Activated CD4-positive, alpha-beta T cell treated with anti-CD3 and anti-CD28 coated beads for 48 hours (primary cell): ENCODE data around the gene FPR1.
"Not testable (repeated sequence)": the region's sequence is repeated elsewhere in the genome, so short reads cannot be mapped to it uniquely, and the experiment has no call there.

ENCODE experiments used
- DNase-seq: peaks from one replicate; pipeline ENCODE4 v3.0.0-alpha.2; 2020

FPR1 gene

DNA sequence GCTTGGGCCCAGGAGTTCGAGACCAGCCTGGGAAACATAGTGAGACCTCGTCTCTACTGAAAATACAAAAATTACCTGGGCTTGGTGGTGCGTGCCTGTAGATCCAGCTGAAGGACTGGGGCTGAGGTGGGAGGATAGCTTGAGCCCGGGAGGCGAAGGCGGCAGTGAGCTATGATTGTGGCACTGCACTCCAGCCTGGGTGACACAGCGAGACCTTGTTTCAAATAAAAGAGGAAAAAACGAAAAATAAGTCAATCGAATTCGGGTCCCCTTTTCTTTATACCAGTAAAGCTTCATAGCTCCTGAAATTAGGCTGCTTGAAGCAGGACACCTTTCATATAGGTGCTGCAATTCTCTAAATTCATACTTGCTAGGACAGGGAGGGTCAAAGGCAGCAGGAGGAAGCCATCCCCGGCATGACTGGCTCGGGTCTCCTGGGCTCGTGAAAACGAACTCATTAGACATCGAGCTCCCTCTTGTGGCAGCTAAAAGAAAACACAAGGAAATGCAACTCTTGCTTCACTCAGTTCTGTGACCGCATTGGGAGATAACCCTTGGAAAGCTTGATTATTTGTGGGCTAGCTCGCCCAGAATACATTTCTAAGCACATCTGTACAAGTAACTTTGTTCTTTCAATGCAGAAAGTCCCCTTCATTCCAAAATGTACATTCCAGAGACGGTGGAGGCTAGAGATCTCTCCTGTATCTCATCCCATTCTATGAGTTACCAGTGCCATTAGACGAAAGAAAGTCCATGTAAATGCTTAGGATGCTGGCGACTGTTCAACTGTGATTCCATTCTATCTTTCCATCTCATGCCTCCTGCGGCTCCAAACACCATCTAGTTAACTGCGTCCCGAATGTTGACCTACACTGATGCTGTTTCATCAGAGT, 26.1 kb upstream of the FPR1 start:
- peak; percentile 55 for DNase-seq

DNA sequence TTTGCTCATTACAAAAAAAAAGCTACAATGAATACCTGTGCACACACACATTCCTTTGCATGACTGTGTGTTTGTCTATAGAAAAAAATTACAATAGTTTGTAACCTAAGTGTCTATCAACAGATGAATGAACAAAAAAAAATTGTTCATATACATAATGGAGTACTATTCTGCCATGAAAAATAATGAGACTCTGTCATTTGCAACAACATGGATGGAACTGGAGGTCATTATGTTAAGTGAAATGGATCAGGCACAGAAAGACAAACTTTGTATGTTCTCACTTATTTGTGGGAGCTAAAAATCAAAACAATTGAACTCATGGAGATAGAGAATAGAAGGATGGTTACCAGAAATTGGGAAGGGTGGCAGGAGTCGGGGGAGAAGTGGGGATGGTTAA, 24.9 kb upstream of the FPR1 start:
- not testable (repeated sequence) for DNase-seq

DNA sequence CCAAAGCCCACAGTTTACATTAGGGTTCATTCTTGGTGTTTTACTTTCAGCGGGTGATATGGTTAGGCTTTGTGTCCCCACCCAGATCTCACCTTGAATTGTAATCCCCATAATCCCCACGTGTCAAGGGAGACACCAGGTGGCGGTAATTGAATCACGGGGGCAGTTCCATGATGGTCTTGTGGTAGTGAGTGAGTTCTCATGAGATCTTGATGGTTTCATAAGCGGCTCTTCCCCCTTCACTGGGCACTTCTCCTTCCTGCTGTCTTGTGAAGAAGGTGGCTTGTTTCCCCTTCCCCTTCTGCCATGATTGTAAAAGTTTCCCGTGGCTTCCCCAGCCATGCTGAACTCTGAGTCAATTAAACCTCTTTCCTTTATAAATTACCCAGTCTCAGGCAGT, 21.3 kb upstream of the FPR1 start:
- no peak for DNase-seq

DNA sequence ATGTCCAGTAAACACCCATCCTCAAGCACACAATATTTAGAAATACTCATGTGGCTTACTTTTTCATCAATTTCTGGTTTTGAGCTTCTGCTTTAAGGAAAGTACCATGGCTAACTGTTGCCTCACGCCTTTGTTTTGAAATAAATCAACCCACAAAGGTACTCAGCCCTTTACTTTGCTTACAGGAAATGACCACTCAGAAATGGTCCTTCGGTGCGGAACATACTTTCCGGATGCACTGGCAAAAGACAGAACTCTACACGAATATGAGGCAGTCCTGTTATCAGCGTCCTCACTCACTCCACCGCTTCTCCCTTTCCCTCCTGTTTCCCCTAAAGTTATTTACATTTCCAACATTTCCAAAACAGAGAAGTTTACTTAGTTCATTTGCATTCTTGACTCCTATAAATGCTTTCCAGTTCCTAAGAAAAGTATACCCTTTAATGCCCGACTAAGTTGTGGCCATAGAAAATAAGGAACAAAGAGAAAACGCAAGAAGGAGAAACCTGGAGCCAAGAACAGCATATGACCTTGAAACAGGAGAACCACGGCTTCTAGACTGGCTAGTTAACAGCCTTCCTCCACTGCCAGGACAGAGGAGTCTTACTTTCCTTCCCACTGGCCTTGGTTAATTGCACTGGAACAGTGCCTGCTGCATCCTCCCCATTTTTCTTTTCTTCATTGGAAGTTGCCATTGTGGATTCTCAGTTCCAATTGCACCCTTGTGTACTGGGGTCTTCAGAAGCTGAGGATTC, 19.9 kb upstream of the FPR1 start:
- DNase-seq = no peak

DNA sequence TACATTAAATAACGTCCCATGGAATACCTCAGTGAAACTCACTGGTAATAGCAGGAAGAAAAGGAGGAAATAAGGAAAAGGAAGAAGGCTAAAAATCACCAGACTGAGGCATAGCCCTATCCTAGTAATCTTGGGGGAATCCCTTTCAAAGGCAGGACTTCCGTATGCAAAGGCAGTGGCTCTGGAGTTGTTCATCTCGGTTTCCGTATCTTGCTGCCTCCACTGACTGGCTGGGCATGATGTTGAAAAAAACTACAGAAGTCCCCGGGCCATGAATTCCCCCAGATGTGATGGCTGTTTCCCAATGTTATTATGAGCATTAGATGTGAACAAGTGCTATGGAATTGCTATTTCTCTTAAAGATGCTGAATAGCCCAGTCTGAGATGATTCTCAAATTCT, 14.8 kb upstream of the FPR1 start:
- no peak for DNase-seq

DNA sequence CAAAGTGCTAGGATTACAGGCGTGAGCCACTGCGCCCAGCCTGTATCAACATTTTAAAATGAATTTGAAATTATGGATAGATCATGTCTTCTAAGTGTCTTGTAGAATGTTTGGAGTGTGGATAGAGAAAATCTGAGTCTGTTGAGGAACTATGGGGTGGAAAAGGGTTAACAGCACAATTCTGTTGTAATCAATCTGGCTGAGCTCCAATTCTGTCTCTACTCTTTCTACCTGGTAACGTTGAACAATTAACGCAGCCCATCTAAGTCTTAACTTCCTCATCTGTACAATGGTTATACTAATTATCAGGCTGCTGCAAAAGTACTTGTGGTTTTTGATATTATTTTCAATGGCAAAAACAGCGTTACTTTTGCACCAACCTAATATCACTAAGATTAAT, 13.4 kb upstream of the FPR1 start:
- DNase-seq = no peak

DNA sequence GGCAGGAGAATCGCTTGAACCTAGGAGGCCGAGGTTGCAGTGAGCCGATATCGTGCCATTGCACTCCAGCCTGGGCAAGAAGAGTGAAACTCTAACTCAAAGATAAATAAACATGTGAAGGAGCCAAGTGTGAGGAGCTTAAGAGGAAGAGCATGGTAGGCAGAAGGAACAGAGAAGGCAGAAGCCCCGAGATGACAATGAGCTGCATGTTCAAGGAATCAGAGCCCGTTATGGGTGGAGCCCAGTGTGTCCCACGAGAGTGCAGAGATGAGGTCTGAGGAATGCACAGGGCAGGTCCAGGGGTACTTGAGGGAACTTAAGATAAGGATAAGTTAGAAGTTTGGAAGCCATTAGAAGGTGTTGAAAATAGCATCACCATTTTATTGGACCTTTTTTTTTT, 10.0 kb upstream of the FPR1 start:
- no peak for DNase-seq

DNA sequence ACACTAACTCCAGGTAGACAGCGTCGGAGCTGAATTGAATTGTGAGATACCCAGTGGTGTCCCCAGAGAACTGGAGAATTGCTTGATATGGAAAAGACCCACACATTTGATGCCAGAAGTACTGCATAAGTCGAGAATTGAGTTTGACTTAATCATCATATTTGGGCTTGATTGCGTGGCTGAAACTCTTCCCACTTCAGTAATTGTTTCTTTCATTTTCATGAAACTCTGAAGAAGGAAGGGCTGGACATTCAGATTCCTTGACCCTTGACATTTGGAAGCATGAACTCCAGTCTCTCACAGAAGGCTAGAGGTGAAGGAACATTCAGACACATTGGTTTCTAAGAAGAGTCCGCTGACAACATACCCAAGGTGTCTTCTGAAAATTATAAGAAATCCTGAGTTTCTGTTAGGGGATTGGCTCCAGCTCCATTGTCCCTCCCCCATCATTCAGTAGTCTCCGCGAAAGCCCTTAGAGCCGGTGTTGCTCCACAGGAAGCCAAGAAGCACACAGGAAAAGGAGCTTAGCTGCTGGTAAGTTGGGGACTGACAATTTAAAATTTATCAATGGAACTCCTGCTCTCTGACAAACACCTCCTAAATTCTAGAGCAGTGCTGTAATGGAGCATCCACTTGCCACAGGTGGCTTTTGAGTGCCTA, 9.1 kb upstream of the FPR1 start, which contains the start of gene FPR2:
Gene FPR2 (plus strand): TSS at position 484 of the 660 bp plus-strand sequence. CDS start 7,479 bp downstream, outside the sequence.
- no peak for DNase-seq

DNA sequence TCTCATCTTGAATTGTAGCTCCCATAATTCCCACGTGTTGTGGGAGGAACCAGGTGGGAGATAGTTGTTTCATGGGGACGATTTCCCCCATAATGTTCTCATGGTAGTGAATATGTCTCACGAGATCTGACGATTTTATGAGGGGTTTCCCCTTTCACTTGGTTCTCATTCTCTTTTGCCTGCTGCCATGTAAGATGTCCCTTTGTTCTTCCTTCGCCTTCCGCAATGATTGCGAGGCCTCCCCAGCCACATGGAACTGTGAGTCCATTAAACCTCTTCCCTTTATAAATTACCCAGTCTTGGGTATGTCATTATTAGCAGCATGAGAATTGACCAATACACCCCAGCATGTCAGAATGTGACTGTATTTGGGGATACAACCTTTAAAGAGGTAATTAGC, 3.9 kb upstream of the FPR1 start:
- no peak for DNase-seq

DNA sequence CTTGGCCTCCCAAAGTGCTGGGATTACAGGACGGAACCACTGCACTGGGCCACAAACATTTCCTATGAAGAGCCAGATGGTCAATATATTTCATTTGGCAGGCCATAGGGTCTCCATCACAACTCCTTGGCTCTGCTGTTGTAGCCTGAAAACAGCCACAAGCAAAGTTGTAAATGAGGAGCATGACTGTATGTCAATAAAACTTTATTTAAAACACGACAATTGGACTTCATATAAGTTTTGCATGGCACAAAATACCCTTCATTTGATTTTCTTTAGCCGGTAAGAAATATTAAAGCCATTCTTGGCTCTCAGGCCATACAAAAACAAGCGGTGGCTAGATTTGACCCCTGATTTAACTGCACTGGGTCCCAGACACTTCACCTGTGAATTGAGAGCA, 3.1 kb upstream of the FPR1 start:
- no peak for DNase-seq

DNA sequence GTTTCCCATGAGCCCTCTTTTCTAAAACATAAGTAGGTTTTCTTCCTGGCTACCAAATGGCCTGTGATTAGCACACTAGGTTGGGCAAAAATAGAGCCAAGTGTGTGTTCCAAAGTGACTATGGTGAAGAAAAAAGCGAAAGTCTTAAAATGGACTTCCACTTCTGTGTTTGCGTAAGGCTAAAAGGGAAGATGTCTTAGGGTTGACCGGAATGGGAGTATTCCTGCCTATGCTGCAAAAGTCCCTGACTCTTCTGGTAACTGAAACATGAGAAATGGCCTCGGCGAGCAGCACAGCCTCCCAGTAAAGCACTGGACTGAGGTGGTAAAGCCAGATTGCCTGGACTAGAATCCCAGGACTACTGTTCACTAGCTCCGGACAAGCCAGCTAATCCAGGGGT, 2.4 kb upstream of the FPR1 start:
- no peak for DNase-seq

DNA sequence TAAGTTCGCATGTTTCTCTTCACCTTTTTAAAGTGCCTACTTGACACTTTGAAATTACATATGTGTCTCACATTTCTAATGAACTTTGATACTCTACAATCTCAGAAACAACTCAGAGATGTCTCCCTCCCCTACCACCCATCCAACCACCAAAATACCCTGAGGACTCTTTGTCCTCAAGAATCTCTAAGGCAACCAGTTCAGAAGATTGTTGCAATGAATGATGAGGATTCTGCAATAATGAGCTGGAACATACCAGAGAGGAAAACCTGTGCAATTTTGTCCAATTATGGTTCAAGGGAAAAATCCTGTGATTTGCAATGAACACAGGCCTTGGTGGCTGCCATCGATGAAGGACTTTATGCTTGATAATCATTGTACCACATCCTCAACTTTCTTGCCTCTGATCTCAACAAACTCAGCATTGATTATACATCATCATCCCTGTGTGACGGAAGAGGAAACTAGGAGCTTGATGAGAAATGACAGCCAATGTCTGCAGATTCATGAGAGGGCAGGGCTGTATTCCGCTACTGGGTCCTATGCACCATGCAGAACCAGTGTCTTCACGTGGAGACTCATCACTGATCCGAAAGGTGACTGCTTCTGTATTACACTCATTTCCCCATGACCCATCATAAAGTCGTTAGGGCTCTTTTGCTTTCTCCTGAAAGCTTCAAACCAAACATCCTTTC, 1.1 kb downstream of the FPR1 start:
- no peak for DNase-seq

DNA sequence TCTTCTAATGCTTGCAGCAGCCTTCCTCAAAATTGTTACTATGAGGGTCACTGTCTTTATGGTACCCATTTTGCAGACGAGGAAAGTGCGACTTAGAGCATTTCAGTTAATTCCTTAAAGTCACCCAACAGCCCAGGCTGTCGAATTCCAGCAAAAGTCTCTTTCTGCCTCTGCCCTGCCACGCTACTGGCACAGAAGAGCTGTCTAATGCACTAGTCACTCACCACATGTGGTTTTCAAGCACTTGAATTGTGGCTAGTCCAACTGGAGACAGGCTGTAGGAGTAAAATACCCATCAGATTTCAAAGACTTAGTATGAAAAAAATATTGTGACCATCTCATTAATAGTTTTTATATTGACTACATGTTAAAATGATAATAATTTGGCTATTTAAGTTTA, 1.7 kb downstream of the FPR1 start:
- DNase-seq = no peak

DNA sequence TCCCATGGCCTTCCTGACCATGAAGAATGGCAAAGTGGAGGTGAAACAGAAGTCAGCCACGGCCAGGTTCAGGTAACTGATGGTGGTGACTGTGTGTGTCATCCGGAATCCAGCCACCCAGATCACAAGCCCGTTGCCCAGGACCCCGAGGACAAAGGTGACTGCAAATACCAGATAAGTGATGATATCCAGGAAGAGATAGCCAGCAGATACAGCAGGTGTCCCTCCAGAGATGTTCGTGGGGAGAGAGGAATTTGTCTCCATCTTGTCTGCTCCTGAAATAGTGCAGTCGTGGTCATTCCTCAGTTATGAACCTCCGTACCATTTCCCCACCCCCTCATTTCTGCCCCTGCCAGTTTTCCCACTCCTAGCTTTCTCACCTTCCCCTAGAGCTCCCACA, 4.9 kb downstream of the FPR1 start:
- no peak for DNase-seq

DNA sequence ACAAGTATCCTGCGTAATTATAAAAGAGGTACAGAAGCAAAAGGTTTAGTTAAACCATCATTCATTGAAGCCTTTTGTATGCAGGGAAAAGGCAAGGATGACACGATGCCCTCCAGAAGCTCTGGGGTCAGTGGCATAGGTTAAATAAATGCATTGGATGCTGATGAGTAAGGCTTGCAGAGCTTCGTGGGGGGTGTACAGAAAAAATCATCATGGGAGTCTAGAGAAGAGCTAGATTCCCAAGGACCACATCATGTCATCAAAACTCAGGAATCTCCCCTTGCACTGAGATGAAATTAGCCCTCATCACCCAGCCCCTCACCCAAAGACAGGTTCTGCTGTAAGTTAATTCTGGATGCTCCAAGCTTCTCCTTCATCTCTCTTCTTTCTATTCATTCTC, 8.3 kb downstream of the FPR1 start:
- no peak for DNase-seq

DNA sequence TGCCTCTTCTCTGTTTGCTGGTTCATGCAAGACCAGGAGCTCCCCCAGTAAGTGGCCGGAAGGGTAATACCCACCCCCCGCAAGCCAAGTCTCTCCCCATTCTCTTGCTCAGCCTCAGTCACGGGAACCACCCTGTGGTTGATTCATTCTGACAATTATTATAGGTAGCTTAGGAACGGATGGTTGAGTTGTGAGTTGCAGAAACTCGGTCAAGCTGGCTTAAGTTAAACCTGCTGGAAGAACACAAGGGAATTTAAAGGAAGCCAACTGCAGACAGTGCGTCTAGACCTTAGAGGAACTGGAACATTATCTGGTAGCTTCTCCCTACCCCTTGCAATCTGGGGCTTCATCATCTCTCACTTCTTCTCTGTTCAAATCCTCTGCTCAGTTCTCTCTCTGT, 8.9 kb downstream of the FPR1 start:
- no peak for DNase-seq

DNA sequence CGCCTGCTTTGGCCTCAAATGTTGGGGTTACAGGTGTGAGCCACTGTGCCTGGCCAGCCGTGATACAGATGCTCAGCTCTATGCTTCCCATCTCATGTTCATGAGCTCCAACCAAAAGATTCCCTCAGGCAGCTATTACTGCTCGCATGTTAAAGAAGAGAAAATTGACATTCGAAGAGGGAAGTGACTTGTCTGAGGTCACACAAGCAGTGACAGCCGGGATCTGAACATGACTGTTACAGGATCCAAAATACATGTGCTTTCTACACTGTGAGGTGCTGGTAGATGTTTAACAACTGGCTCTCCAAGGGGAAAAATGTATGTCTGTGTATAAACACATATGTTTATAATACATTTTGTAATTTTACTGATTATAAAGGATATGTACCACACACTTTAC, 11.3 kb downstream of the FPR1 start:
- DNase-seq = no peak

DNA sequence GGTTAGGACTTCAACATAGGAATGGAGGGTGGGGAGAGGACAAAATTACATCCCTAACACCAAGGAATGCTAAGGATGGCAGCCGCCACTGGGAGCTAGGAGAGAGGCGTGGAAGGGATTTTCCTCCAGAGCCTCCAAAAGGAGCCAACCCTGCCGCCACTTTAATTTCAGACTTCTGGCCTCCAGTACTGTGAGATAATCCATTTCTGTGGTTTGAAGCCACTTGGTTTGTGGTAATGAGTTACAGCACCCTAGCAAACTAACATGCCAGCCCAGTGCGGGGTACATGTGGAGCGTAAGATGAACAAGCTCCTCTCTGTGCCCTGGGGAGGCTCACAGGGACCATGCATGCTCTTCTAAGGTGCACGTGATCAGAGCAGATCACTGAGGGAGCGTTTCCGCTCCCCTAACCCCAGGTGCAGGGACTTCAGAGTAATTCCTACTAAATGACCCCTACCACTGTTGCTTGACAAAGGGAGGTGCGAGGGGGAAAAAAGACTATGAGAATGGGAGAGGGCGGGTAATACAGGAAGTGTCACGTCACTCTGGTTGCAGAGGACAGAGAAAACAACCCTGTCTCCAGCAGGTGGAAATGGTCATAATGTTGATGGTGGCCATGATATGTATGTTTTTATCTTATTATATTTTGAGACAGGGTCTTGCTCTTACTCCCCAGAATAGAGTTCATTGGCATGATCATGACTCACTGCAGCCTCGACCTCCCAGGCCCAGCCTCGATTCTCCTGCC, 12.0 kb downstream of the FPR1 start:
- DNase-seq = no peak

DNA sequence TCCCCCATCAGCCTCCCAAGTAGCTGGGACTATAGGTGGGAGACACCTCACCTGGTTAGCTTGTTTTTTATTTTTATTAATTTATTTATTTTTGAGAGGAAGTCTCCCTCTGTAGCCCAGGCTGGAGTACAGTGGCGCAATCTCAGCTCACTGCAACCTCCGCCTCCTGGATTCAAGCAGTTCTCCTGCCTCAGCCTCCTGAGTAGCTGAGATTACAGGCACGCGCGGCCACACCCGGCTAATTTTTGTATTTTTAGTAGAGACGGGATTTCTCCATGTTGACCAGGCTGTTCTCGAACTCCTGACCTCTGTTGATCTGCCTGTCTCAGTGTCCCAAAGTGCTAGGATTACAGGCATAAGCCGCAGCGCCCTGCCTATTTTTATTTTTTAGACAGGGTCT, 13.2 kb downstream of the FPR1 start:
- DNase-seq = not testable (repeated sequence)

DNA sequence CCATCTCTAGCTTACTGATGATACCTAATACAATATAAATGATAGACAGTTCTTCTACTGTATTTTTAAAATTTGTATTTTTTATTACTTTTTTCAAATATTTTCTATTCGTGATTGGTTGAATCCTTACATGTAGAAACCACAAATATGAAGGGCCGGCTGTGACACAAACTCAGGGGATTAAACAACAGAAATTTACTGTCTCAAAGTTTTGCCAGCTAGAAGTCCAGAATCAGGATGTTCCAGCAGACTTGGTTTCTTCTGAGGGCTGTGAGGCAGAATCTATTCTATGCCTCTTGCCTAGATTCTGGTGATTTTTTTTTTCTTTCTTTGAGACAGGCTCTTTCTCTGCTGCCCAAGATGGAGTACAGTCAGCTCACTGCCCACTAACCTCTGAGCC, 13.8 kb downstream of the FPR1 start:
- no peak for DNase-seq

DNA sequence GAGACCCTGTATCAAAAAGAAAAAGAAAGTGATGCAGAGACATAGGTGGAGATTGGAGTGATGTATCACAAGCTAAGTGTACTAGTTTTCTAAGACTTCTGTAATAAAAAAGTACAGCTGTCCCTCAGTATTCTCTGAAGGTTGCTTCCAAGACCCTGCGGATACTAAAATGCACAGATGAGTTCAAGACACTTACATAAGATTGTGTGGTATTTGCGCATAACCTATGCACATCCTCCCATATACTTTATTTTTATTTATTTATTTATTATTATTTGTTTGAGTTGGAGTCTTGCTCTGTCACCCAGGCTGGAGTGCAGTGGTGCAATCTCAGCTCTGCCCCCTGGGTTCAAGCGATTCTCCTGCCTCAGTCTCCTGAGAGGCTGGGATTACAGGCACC, 14.3 kb downstream of the FPR1 start:
- DNase-seq = no peak

DNA sequence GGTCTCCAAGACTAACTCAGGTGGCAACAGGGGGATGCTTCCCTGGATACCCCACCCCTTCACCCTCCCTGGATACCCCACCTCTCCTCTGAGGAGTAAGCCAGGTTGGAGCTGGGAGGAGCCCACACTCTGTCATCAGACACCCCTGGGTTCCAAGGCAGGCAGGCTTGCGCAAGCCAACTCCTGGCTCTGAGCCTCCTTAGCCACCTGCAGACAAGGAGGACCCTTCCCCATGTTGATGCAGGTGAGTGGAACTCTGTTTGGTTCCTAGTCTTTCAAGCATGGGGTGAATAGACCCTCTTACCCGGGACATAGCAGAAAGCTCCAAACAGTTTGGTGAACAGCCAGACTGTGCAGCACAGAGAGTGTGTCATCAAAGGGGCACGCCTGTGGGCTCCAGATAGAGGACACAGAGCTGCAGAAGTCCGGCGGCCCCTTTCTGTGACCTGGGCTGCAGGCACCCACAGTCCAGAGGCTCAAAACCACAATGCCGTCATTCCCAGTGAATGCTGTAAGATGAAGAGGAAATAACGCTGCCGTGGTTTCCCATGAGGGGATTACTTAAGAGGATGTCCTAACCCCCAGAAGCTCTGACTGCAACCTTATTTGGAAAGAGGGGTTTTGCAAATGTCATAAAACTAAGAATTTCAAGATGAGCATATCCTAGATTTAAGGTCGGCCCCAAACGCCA, 15.8 kb downstream of the FPR1 start:
- DNase-seq = no peak
